HCT116 (cell line): ENCODE results near the gene SLC6A11. TPM values are rescaled to one million over a fixed set of nuclear protein-coding genes. Genes with fewer than 3 reads are reported as not detected.

Experiments used
- ATAC-seq: fragments of 200-7000 bp; cut with Tn5 transposase; 2 replicates; pipeline ENCODE4 v1.9.1; 2020; ENCODE audit warnings: mild to moderate bottlenecking, moderate library complexity
- BruUV-seq: library from RNA; stranded (reverse); fragments of 400-500 nt; replicated peaks from 2 replicates; lab custom pipeline; 2021; lab: Mats Ljungman, UMichigan
- CTCF ChIA-PET: fragments of 300-600 bp; sonication (Branson Sonifier 250); formaldehyde crosslinking; loops from one replicate; lab custom pipeline; 2021; ENCODE audit warnings: antibody characterized with exemption; lab: Charles Lee
- POLR2A ChIA-PET: fragments of 300-600, 350-600 bp; sonication (Branson Sonifier 250); formaldehyde crosslinking; loops from one replicate; lab custom pipeline; 2021; ENCODE audit warnings: antibody characterized with exemption; lab: Charles Lee
- RAD21 ChIA-PET, 2 experiments: fragments of 300-600 bp; sonication (Branson Sonifier 250); formaldehyde crosslinking; loops; one replicate each; lab custom pipeline; 2023; ENCODE audit warnings: low total read pairs in 2 of 2; ENCODE audit not compliant: uncharacterized antibody in 2 of 2, unreplicated experiment in 2 of 2, low non-redundant PET in 1 of 2; lab: Charles Lee
- DNase-seq: peaks from one replicate; pipeline ENCODE4 v3.0.0-alpha.2; 2010; ENCODE audit warnings: low read depth, low spot score
- H2AFZ ChIP-seq: fragments of 200-600 bp; shearing (Covaris generic), sonication (generic); 2 replicates; pipeline ENCODE4 v1.6.1; 2017; ENCODE audit warnings: low read depth, mixed run types, mixed read lengths, antibody characterized with exemption, low read length; ENCODE audit not compliant: poor library complexity, severe bottlenecking
- H3K27ac ChIP-seq: 2 replicates; pipeline ENCODE4 v1.5.1; 2012; ENCODE audit warnings: low read depth, low read length
- H3K27me3 ChIP-seq: fragments of 200-600 bp; sonication (generic); 2 replicates; pipeline ENCODE4 v1.6.1; 2016; ENCODE audit warnings: mixed run types, low read length, mixed read lengths; ENCODE audit not compliant: insufficient read depth
- H3K36me3 ChIP-seq, 2 experiments: fragments of 200-500 bp in 1 of 2; fragments of 200-600 bp in 1 of 2; sonication (Bioruptor generic) in 1 of 2; sonication (generic) in 1 of 2; 2 replicates each; pipeline versions ENCODE4 v1.5.1 to v1.6.1; 2014 to 2016; ENCODE audit warnings: low read length in 2 of 2, inconsistent platforms in 1 of 2, mixed read lengths in 1 of 2, mixed run types in 1 of 2; ENCODE audit not compliant: insufficient read depth in 2 of 2, control insufficient read depth in 1 of 2
- H3K4me1 ChIP-seq, 2 experiments: fragments of 200-600 bp in 1 of 2; sonication (generic) in 1 of 2; 2 replicates each; pipeline versions ENCODE4 v1.5.1 to v1.6.1; 2012 to 2017; ENCODE audit warnings: low read length in 2 of 2, inconsistent platforms in 1 of 2, mild to moderate bottlenecking in 1 of 2, mixed read lengths in 1 of 2, mixed run types in 1 of 2, moderate library complexity in 1 of 2; ENCODE audit not compliant: insufficient read depth in 2 of 2, control insufficient read depth in 1 of 2
- H3K4me2 ChIP-seq: fragments of 200-600 bp; sonication (generic); 2 replicates; pipeline ENCODE4 v1.6.1; 2017; ENCODE audit warnings: mixed run types, low read length, mixed read lengths
- H3K4me3 ChIP-seq, 2 experiments: fragments of 200-600 bp in 1 of 2; sonication (generic) in 1 of 2; replicated peaks in 1 of 2; 2 replicates each; pipeline ENCODE4 v1.5.1; 2011 to 2016; ENCODE audit warnings: low read length in 2 of 2, control low read depth in 1 of 2, low read depth in 1 of 2, mild to moderate bottlenecking in 1 of 2, mixed read lengths in 1 of 2, mixed run types in 1 of 2
- H3K79me2 ChIP-seq: fragments of 200-600 bp; sonication (generic); 2 replicates; pipeline ENCODE4 v1.6.1; 2017; ENCODE audit warnings: mild to moderate bottlenecking, mixed run types, low read length, moderate library complexity, mixed read lengths; ENCODE audit not compliant: insufficient read depth
- H3K9ac ChIP-seq: fragments of 200-600 bp; sonication (generic); 2 replicates; pipeline ENCODE4 v1.6.1; 2016; ENCODE audit warnings: low read length, mixed read lengths
- H3K9me2 ChIP-seq: fragments of 200-600 bp; sonication (generic), shearing (Covaris generic); 2 replicates; pipeline ENCODE4 v1.6.1; 2017; ENCODE audit warnings: mixed run types, mild to moderate bottlenecking, moderate library complexity; ENCODE audit not compliant: insufficient read depth
- H3K9me3 ChIP-seq, 2 experiments: fragments of 200-500 bp in 1 of 2; fragments of 200-600 bp in 1 of 2; sonication (Bioruptor generic) in 1 of 2; sonication (generic) in 1 of 2; 2 replicates each; pipeline ENCODE4 v1.6.1; 2014 to 2017; ENCODE audit warnings: low read length in 2 of 2, mixed read lengths in 2 of 2, inconsistent platforms in 1 of 2, low read depth in 1 of 2, mild to moderate bottlenecking in 1 of 2, mixed run types in 1 of 2, moderate library complexity in 1 of 2; ENCODE audit not compliant: control insufficient read depth in 1 of 2, insufficient read depth in 1 of 2
- H4K20me1 ChIP-seq: fragments of 200-600 bp; sonication (generic), shearing (Covaris generic); 2 replicates; pipeline ENCODE4 v1.6.1; 2017; ENCODE audit warnings: mixed run types, mild to moderate bottlenecking, moderate library complexity; ENCODE audit not compliant: insufficient read depth
- CBX3 ChIP-seq: IDR thresholded peaks from 2 replicates; pipeline ENCODE4 v1.6.1; 2012; ENCODE audit warnings: low read depth
- CTCF ChIP-seq, 3 experiments: fragments of 200-600 bp in 1 of 3; sonication (generic) in 1 of 3; IDR thresholded peaks in 2 of 3; conservative IDR thresholded peaks in 1 of 3; 2 replicates each; pipeline ENCODE4 v1.5.1; 2012 to 2017; ENCODE audit warnings: low read depth in 2 of 3, low read length in 2 of 3, antibody characterized with exemption in 1 of 3, borderline replicate concordance in 1 of 3, control low read depth in 1 of 3, mild to moderate bottlenecking in 1 of 3, mixed read lengths in 1 of 3, mixed run types in 1 of 3, moderate library complexity in 1 of 3; ENCODE audit not compliant: insufficient read depth in 1 of 3
- EZH2 ChIP-seq: fragments of 200-600 bp; sonication (generic); IDR thresholded peaks from 2 replicates; pipeline ENCODE4 v1.6.1; 2017; ENCODE audit warnings: antibody characterized with exemption, mixed run types
- EZH2phosphoT487 ChIP-seq: fragments of 200-600 bp; IDR thresholded peaks from 2 replicates; pipeline ENCODE4 v1.6.1; 2018; ENCODE audit warnings: antibody characterized with exemption, borderline replicate concordance
- FOSL1 ChIP-seq: IDR thresholded peaks from 2 replicates; pipeline ENCODE4 v1.6.1; 2012; ENCODE audit warnings: low read depth
- JUND ChIP-seq: IDR thresholded peaks from 2 replicates; pipeline ENCODE4 v1.6.1; 2012
- POLR2A ChIP-seq: IDR thresholded peaks from 2 replicates; pipeline ENCODE4 v1.7.0; 2011; ENCODE audit warnings: borderline replicate concordance; ENCODE audit not compliant: insufficient read depth, insufficient read length; ENCODE audit errors: extremely low read depth
- POLR2AphosphoS5 ChIP-seq: IDR thresholded peaks from 2 replicates; pipeline ENCODE4 v1.6.1; 2011; ENCODE audit warnings: mild to moderate bottlenecking, low read depth, low read length, moderate library complexity
- RAD21 ChIP-seq: IDR thresholded peaks from 2 replicates; pipeline ENCODE4 v1.6.1; 2012; ENCODE audit warnings: low read depth, mild to moderate bottlenecking
- SIN3A ChIP-seq: IDR thresholded peaks from 2 replicates; pipeline ENCODE4 v1.6.1; 2012; ENCODE audit warnings: low read depth
- SP1 ChIP-seq: IDR thresholded peaks from 2 replicates; pipeline ENCODE4 v1.6.1; 2012; ENCODE audit warnings: low read depth
- ZBTB33 ChIP-seq: IDR thresholded peaks from 2 replicates; pipeline ENCODE4 v1.6.1; 2011; ENCODE audit warnings: mild to moderate bottlenecking, low read length, moderate library complexity; ENCODE audit not compliant: insufficient replicate concordance; ENCODE audit errors: extremely low read depth
- intact Hi-C: fragments of 100-400 bp; cut with micrococcal nuclease; formaldehyde crosslinking; loops from 2 replicates; pipeline ENCODE4 v1.10.0; 2022
- total RNA-seq: library from RNA; stranded (reverse); gene quantifications from one replicate; pipeline ENCODE4 v1.2.1, GENCODE V29; 2021; ENCODE audit not compliant: unreplicated experiment
- TF ChIP-seq, protein P1 (sequence below): IDR thresholded peaks from 2 replicates; pipeline ENCODE4 v1.6.1; 2012; ENCODE audit warnings: low read depth
- TF ChIP-seq, protein P2 (sequence below): IDR thresholded peaks from 2 replicates; pipeline ENCODE4 v1.6.1; 2012

The SLC6A11 gene
- total RNA-seq, 1 experiment from 2014 or later = not detected

- TF ChIP-seq, protein P1, sequence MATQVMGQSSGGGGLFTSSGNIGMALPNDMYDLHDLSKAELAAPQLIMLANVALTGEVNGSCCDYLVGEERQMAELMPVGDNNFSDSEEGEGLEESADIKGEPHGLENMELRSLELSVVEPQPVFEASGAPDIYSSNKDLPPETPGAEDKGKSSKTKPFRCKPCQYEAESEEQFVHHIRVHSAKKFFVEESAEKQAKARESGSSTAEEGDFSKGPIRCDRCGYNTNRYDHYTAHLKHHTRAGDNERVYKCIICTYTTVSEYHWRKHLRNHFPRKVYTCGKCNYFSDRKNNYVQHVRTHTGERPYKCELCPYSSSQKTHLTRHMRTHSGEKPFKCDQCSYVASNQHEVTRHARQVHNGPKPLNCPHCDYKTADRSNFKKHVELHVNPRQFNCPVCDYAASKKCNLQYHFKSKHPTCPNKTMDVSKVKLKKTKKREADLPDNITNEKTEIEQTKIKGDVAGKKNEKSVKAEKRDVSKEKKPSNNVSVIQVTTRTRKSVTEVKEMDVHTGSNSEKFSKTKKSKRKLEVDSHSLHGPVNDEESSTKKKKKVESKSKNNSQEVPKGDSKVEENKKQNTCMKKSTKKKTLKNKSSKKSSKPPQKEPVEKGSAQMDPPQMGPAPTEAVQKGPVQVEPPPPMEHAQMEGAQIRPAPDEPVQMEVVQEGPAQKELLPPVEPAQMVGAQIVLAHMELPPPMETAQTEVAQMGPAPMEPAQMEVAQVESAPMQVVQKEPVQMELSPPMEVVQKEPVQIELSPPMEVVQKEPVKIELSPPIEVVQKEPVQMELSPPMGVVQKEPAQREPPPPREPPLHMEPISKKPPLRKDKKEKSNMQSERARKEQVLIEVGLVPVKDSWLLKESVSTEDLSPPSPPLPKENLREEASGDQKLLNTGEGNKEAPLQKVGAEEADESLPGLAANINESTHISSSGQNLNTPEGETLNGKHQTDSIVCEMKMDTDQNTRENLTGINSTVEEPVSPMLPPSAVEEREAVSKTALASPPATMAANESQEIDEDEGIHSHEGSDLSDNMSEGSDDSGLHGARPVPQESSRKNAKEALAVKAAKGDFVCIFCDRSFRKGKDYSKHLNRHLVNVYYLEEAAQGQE = no peak
Observed at GRCh38 chr3:10816863-10817253, 830 bp downstream of the SLC6A11 start (continued).

- Histone ChIP-seq H3K4me1 (no peaks in the 10 kb centered on the region), H3K27me3 (peaks cover 40% of the 10 kb centered on the region), H3K9me3 (no peaks in the 10 kb centered on the region), H3K79me2 (no peaks in the 10 kb centered on the region), H3K36me3 (no peaks in the 10 kb centered on the region), H3K4me2 (no peak overlapping the region), H2AFZ (no peak overlapping the region), H3K4me3 (no peak overlapping the region), H4K20me1 (no peaks in the 10 kb centered on the region), H3K27ac (no peak overlapping the region), H3K9ac (no peak overlapping the region), H3K9me2 (no peaks in the 10 kb centered on the region)
- ChIA-PET CTCF (no interaction called here), RAD21 (no interaction called here), POLR2A (no interaction called here)
- no TSS peak for BruUV-seq
- DNase-seq (no peak), ATAC-seq (no peak)
- intact Hi-C loops = no loop called here
- TF ChIP-seq RAD21 (no peak), CBX3 (no peak), CTCF (IDR thresholded peaks at IDR 0.05 in 2 of 3, conservative IDR thresholded peaks at IDR 0.05 in 1 of 3; ENCODE audit: borderline replicate concordance in 1 of 3, insufficient read depth in 1 of 3, low read depth in 2 of 3, low read length in 2 of 3) (no peak), POLR2A (no peak), FOSL1 (no peak), SIN3A (no peak), EZH2 (no peak), SP1 (no peak), ZBTB33 (no peak), POLR2AphosphoS5 (no peak), JUND (no peak), EZH2phosphoT487 (no peak)
- TF ChIP-seq, protein P1 = no peak
- TF ChIP-seq, protein P2, sequence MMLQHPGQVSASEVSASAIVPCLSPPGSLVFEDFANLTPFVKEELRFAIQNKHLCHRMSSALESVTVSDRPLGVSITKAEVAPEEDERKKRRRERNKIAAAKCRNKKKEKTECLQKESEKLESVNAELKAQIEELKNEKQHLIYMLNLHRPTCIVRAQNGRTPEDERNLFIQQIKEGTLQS = no peak
Observed at GRCh38 chr3:10817506-10817905, 1.5 kb downstream of the SLC6A11 start.
